Stomach (tissue), 9 donors: Measurements from ENCODE around the gene MOK. TPM values are rescaled to one million over a fixed set of nuclear protein-coding genes. Genes with fewer than 3 reads are reported as not detected.

ENCODE experiments used
- DNase-seq, 2 donors: peaks; one replicate each; pipeline versions ENCODE4 v3.0.0 to v3.0.0-alpha.2; 2013 to 2019
- H3K27ac ChIP-seq, 5 donors: fragments of 200-600 bp in 4 of 5; sonication (generic) in 4 of 5; one replicate each; pipeline ENCODE4 v1.5.1; 2013 to 2019; ENCODE audit warnings: mild to moderate bottlenecking in 1 of 5, moderate library complexity in 1 of 5
- H3K27me3 ChIP-seq, 3 donors: fragments of 200-600 bp; sonication (generic); one replicate each; pipeline ENCODE4 v1.5.1; 2017 to 2019; ENCODE audit warnings: mixed run types in 1 of 3
- H3K36me3 ChIP-seq, 4 donors: fragments of 200-600 bp; sonication (generic); 1 replicate in 3 of 4; 2 replicates in 1 of 4; pipeline ENCODE4 v1.5.1; 2016 to 2019
- H3K4me1 ChIP-seq, 4 donors: fragments of 200-600 bp; sonication (generic); one replicate each; pipeline ENCODE4 v1.5.1; 2016 to 2019
- H3K4me3 ChIP-seq, 4 donors: fragments of 200-600 bp; sonication (generic) in 3 of 4; one replicate each; pipeline ENCODE4 v1.5.1; 2016 to 2019; ENCODE audit warnings: mild to moderate bottlenecking in 1 of 4
- H3K9me3 ChIP-seq, 4 donors: fragments of 200-600 bp; sonication (generic); one replicate each; pipeline ENCODE4 v1.5.1; 2016 to 2019
- CTCF ChIP-seq, 7 experiments: fragments of 450-650 bp in 4 of 7; fragments of 200-600 bp in 3 of 7; sonication (generic) in 3 of 7; IDR thresholded peaks; one replicate each; pipeline ENCODE4 v1.5.1; 2016 to 2019; ENCODE audit warnings: antibody characterized with exemption in 7 of 7, control low read depth in 2 of 7, mild to moderate bottlenecking in 1 of 7
- EP300 ChIP-seq: sonication (generic); formaldehyde crosslinking; IDR thresholded peaks from one replicate; pipeline ENCODE4 v1.6.1; 2017; ENCODE audit warnings: antibody characterized with exemption
- POLR2A ChIP-seq, 4 donors: fragments of 450-650 bp; IDR thresholded peaks; one replicate each; pipeline ENCODE4 v1.6.1; 2016; ENCODE audit warnings: antibody characterized with exemption in 4 of 4, control low read depth in 2 of 4, mild to moderate bottlenecking in 1 of 4, moderate library complexity in 1 of 4
- POLR2AphosphoS5 ChIP-seq, 3 donors: sonication (generic); formaldehyde crosslinking; IDR thresholded peaks; one replicate each; pipeline ENCODE4 v1.6.1; 2016; ENCODE audit warnings: antibody characterized with exemption in 3 of 3
- WGBS, 5 donors: extraction: QIAGEN DNeasy Blood & Tissue Kit in 3 of 5; methylation state at CpG; one replicate each; pipeline versions ENCODE4 v1.1.5 to v1.1.7; 2013 to 2018; 5-methylcytosine and 5-hydroxymethylcytosine counted together
- intact Hi-C: fragments of 100-400 bp; cut with DNase I; formaldehyde crosslinking; loops from one replicate; pipeline ENCODE4 v1.15.1; 2023; ENCODE audit warnings: low total_unique reads
- polyA plus RNA-seq, 3 donors: library from polyadenylated mRNA; stranded (reverse); fragments of 200-250 nt; gene quantifications; one replicate each; pipeline ENCODE4 v1.2.3, GENCODE V29; 2013
- total RNA-seq, 5 donors: library from RNA; depleted of rRNA; stranded (reverse); fragments of >200 nt; gene quantifications; one replicate each; pipeline versions ENCODE4 v1.1.0 to v1.2.3, GENCODE V29; 2014 to 2016
- donor health status: healthy with polysubstance abuse.
- donor health status: Bipolar disorder and iron deficiency.
- donor health status: healthy.

Gene MOK
- total and polyA plus RNA-seq, 8 donors = 4.2 to 46.9 (median 12.6) TPM

- 69 to 85% (median 79%) methylated on average over 5 of the region's 5 CpGs for WGBS, 5 donors
- H3K4me3 ChIP-seq = no peak overlapping the region
- intact Hi-C loops = no loop called here
These were observed 99.4 kb downstream of the MOK start for GRCh38 chr14:102205560-102205959.

DNA sequence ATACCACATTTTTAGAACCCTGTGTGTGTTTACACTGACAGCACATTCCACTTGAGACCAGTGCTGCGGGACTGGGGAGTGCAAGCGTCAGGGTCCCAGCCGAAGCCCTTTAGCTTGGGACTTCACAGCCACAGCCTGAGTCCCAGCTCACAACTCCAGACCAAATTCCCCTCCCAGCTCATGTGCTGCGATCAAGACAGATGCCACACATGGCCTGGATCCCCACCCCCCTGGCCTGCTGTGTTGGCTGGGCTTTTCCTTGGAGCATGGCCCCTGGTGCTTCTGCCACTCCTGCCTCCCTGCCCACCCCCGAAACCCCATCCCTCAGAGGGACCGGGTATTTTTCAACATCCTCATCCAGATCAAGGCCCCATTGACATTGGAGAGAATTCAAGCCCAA is 101.6 kb downstream of the MOK start:
- peaks cover 17 to 86% (median 81%) of the 10 kb centered on the region in 4 donors for H3K36me3 ChIP-seq
- no peak overlapping the region for H3K27ac ChIP-seq
- H3K4me3 ChIP-seq = no peak overlapping the region
- TF ChIP-seq EP300 (no peak), POLR2AphosphoS5 (IDR thresholded peaks at IDR 0.05) (no peak), CTCF (IDR thresholded peaks at IDR 0.05) (no peak), POLR2A (IDR thresholded peaks at IDR 0.05) (no peak)
- WGBS, 5 donors = 70 to 89% (median 86%) methylated on average over 6 of the region's 6 CpGs
- intact Hi-C loops = no loop called here
- no peaks in the 10 kb centered on the region for H3K9me3 ChIP-seq
- DNase-seq = no peak
- H3K27me3 ChIP-seq = no peaks in the 10 kb centered on the region
- H3K4me1 ChIP-seq = peaks cover 0 to 4% (median 2%) of the 10 kb centered on the region in 4 donors

More at GRCh38 chr14:102205560-102205959, 99.4 kb downstream of the MOK start:
- Histone ChIP-seq H3K4me1 (peaks cover 0 to 4% (median 2%) of the 10 kb centered on the region in 4 donors), H3K9me3 (no peaks in the 10 kb centered on the region), H3K36me3 (peaks cover 21 to 89% (median 83%) of the 10 kb centered on the region in 4 donors), H3K27me3 (no peaks in the 10 kb centered on the region), H3K27ac (no peak overlapping the region)
- DNase-seq = no peak
- TF ChIP-seq POLR2A (IDR thresholded peaks at IDR 0.05) = no peak
- no peak for TF ChIP-seq EP300
- TF ChIP-seq POLR2AphosphoS5 (IDR thresholded peaks at IDR 0.05) = no peak
- no peak for TF ChIP-seq CTCF (IDR thresholded peaks at IDR 0.05)

DNA sequence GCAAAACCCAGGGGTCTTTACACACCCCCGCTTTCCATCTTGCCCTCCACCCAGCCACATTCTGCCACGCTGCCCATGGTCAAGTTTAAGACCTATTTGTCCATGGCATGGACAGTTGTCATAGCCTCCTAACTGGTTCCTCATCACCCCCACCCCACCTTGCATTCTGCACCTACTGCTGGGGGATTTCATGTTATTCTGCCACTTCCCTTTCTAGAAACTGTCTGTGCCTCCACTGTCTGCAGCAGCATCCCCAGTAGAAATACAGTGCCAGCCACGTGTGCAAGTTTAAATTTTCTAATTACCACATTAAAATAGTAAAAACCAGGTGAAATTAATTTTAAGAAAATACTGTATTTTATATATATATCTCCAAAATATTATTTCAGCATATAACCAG is 102.0 kb downstream of the MOK start:
- no peak for TF ChIP-seq CTCF (IDR thresholded peaks at IDR 0.05)
- no peak for TF ChIP-seq POLR2A (IDR thresholded peaks at IDR 0.05)
- TF ChIP-seq POLR2AphosphoS5 (IDR thresholded peaks at IDR 0.05) = no peak
- TF ChIP-seq EP300 = no peak
- H3K27me3 ChIP-seq = no peaks in the 10 kb centered on the region
- H3K4me1 ChIP-seq = peaks cover 0 to 4% (median 2%) of the 10 kb centered on the region in 4 donors
- H3K27ac ChIP-seq = no peak overlapping the region
- WGBS, 5 donors = 87 to 93% (median 90%) methylated on average over 3 of the region's 3 CpGs
- no peak for DNase-seq
- no peak overlapping the region for H3K4me3 ChIP-seq
- intact Hi-C loops = no loop called here
- H3K9me3 ChIP-seq = no peaks in the 10 kb centered on the region
- H3K36me3 ChIP-seq = peaks cover 13 to 86% (median 81%) of the 10 kb centered on the region in 4 donors

- Histone ChIP-seq H3K27ac (no peak overlapping the region), H3K27me3 (no peaks in the 10 kb centered on the region), H3K4me3 (no peak overlapping the region), H3K9me3 (no peaks in the 10 kb centered on the region), H3K4me1 (peaks cover 0 to 4% (median 2%) of the 10 kb centered on the region in 4 donors), H3K36me3 (peaks cover 9 to 89% (median 83%) of the 10 kb centered on the region in 4 donors)
- no peak for TF ChIP-seq EP300
- no peak for TF ChIP-seq POLR2AphosphoS5 (IDR thresholded peaks at IDR 0.05)
- TF ChIP-seq CTCF (IDR thresholded peaks at IDR 0.05) = no peak
- TF ChIP-seq POLR2A (IDR thresholded peaks at IDR 0.05) = no peak
- no peak for DNase-seq
- intact Hi-C loops = no loop called here
- 84 to 93% (median 86%) methylated on average over 4 of the region's 4 CpGs for WGBS, 5 donors
These were observed 103.2 kb downstream of the MOK start for GRCh38 chr14:102201776-102202175.
